GM18517 (cell line): ENCODE results near the gene GREB1L.
"Not testable (repeated sequence)": the region's sequence is repeated elsewhere in the genome, so short reads cannot be mapped to it uniquely, and the experiment has no call there.

Source experiments
- ATAC-seq: cut with Tn5 transposase; IDR thresholded peaks from one replicate; pipeline ENCODE4 v1.9.1; 2021; ENCODE audit warnings: mild to moderate bottlenecking, moderate library complexity; ENCODE audit not compliant: unreplicated experiment

The GREB1L gene

GRCh38 chr18:21362831-21363230 is 120.8 kb downstream of the GREB1L start:
- ATAC-seq = no peak

GRCh38 chr18:21363348-21363747 is 121.3 kb downstream of the GREB1L start:
- ATAC-seq = no peak

- ATAC-seq = no peak
These were observed 122.4 kb downstream of the GREB1L start for GRCh38 chr18:21364471-21364870.

GRCh38 chr18:21366896-21367295 is 124.9 kb downstream of the GREB1L start:
- ATAC-seq = no peak

- ATAC-seq = no peak
These were observed 127.1 kb downstream of the GREB1L start for GRCh38 chr18:21369146-21369545.

GRCh38 chr18:21369597-21369996 is 127.6 kb downstream of the GREB1L start:
- ATAC-seq = not testable (repeated sequence)

- ATAC-seq = no peak
These were observed 141.0 kb downstream of the GREB1L start for GRCh38 chr18:21383031-21383430.

- ATAC-seq = no peak
These were observed 144.7 kb downstream of the GREB1L start for GRCh38 chr18:21386523-21387240.

- ATAC-seq = no peak
These were observed 145.9 kb downstream of the GREB1L start for GRCh38 chr18:21387886-21388285.

- no peak for ATAC-seq
These were observed 147.3 kb downstream of the GREB1L start for GRCh38 chr18:21389283-21389682.

- no peak for ATAC-seq
These were observed 147.9 kb downstream of the GREB1L start for GRCh38 chr18:21389903-21390302.

GRCh38 chr18:21391074-21391673 is 149.1 kb downstream of the GREB1L start:
- ATAC-seq = no peak

GRCh38 chr18:21393986-21394385 is 152.0 kb downstream of the GREB1L start:
- ATAC-seq = no peak

DNA sequence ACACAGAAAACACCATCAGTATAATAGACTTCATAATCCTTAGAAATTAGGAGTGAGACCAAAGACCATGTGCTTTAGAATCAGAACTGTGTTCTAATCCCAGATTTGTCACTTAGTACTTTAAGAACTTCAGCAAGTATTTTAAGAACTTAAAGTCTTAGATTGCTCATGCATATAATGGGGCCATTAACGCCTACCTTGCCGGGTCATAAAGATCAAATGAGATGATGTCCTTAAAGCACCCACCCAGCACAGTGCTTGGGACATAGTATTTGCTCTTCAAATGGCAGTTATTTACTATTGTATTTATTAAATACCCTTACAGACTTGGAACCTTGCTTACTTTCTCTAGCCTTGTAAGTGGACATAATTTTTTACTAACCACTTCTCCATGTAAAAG is 156.1 kb downstream of the GREB1L start:
- no peak for ATAC-seq

DNA sequence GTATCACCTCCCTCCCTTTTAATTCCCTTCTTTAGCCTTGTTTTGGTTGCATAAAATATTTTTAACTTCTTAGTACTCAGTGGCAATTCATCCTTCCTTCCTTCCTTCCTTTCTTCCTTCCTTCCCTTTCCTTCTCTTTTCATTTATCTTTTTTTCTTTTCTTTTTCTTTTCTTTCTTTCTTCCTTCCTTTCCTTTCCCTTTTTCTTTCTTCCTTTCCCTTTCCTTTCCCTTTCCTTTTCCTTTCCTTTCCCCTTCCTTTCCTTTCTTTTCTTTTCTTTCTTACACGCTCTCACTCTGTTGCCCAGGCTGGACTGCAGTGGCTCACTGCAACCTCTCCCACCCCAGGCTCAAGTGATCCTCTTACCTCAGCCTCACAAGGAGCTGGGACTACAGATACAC is 160.2 kb downstream of the GREB1L start:
- no peak for ATAC-seq

GRCh38 chr18:21404426-21404825 is 162.4 kb downstream of the GREB1L start:
- ATAC-seq = no peak

- ATAC-seq = no peak
These were observed 164.1 kb downstream of the GREB1L start for GRCh38 chr18:21406116-21406515.

- ATAC-seq = no peak
These were observed 166.6 kb downstream of the GREB1L start for GRCh38 chr18:21408681-21409080.

GRCh38 chr18:21433436-21433835 is 191.4 kb downstream of the GREB1L start:
- ATAC-seq = no peak

- ATAC-seq = no peak
These were observed 197.4 kb downstream of the GREB1L start for GRCh38 chr18:21439431-21439846.

GRCh38 chr18:21441670-21442069 is 199.6 kb downstream of the GREB1L start:
- no peak for ATAC-seq

- no peak for ATAC-seq
These were observed 201.9 kb downstream of the GREB1L start for GRCh38 chr18:21443776-21444464.
